GM19463 (cell line): ENCODE results near the gene FOXC2.
"Not testable (repeated sequence)": the region's sequence is repeated elsewhere in the genome, so short reads cannot be mapped to it uniquely, and the experiment has no call there.

Source experiments
- ATAC-seq: cut with Tn5 transposase; IDR thresholded peaks from one replicate; pipeline ENCODE4 v1.9.1; 2021; ENCODE audit warnings: mild to moderate bottlenecking, moderate library complexity; ENCODE audit not compliant: unreplicated experiment

Gene FOXC2

DNA sequence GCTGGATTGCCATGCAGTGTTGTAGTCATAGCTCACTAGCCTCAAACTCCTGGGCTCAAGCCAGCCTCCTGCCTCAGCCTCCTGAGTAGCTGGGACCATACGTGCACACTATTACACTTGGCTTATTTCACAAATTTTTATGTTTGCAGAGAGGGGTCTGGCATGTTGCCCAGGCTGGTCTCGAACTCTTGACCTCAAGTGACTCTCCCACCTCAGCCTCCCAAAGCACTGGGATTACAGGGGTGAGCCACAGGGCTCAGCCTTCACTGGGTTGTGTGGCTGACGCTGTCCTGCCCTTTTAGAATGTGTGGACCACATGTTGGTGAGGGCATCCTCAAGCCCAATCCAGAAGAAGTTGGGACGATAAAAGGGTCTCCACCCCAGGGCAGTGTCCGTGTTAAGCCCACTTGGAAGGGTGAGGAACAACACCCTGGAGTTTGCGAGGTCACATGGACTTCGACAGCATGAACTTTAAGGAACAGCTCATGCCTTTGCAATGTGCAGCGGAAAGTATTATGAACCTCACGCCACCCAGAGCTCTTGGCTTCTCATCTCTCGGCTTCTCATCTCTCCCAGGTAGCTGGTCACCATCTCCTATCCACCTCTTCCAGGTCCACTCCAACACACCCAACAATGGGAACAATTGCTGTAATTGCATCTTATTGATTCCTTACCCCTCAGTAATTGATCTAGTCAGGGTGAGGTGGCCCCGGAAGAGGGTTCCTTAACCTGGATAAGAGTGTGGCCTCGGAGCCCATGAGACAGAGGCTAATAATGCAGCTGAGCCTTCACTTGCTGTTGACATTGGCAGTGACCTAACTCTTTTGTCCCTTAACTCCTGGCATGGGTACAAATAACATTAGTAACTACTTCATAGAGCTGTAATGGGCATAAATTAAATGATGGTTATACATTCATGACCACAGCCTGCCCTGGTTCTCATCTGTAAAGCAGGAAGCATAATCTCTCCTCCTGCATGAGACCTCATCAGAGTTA, 18.4 kb downstream of the FOXC2 start:
- ATAC-seq: no peak

DNA sequence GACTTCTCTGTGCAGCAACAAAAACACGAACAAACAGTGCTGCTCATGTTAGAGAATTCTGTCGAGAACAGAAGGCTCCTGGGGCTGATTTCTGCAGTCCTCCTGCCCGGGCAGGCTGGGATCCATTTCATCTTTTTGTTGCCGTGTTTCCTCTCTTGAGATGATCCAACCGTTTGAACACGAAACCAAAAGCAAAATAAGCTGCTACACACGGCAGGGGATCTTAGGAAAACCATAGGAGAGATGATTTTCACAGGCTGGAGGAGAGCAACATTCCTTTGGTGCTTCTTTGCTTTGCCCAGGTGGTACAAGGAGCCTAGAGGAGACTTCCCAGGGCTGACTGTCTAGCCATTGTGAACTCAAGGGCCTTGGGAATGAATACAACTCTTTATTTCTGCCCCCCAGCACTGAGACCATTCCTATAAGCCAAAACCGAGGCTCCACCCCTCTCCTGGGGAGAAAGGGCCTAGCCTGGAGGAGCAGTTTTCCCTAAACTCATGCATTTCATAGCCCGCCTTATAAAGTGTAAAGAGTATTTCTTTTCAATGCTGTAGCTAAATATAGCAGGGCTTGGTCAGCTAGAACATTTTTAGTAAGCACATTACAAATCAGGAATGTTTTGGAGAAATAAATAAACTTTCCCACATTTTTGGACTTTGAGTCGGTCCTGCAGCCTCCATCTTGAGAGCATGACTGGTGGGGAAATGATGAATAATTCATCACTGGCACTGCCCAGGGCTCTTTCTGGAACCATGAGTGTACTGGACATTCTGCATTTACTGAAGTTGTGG, 19.4 kb downstream of the FOXC2 start:
- ATAC-seq: no peak

DNA sequence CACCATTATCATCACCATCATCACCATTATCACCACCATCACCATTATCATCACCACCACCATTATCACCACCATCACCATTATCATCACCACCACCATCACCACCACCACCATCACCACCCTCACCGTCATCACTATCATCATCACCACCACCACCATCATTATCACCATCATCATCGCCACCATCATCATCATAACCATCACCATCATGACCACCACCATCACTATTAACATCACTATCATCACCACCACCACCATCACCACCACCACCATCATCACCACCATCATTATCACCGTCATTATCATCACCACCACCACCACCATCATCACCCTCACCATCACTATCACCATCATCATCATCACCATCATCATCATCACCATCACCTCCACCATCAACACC, 20.9 kb downstream of the FOXC2 start:
- no peak for ATAC-seq

DNA sequence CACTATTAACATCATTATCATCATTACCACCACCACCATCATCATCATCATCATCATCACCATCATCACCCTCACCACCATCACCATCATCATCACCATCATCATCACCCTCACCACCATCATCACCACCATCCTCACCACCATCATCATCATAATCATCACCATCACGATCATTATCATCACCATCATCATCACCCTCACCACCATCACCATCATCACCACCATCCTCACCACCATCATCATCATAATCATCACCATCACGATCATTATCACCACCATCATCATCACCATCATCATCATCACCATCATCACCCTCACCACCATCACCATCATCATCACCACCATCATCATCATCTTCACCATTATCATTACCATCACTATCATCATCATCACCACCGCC, 21.3 kb downstream of the FOXC2 start:
- ATAC-seq: not testable (repeated sequence)

DNA sequence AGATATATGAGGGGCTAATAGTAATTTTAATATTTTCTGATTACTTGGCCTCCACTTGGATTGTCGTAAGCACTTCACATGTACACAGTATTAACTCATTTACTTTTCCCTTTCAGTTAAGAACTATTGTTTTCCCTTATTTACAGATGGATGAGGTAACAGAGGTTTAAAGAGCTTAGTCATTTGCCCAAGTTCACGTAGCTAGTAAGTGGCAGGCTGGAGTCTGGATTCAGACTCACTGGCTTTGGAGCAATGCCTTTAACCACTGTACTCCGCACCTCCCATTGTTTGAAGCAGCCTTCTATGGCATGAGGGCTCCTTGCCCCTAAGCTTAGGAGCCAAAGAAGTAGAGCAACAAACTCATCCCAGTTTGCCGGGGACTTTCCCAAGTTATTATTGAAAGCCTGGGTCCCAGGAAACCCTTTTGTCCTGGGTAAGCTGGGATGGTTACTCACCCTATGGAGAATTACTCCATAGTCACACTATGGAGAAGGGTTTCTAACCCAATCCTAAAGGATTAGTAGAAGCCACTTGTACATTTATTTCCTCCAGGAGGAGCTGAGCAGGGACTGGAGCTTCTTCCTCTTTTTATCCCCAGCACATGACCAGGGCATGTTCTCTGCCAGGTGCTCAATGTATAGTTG, 24.0 kb downstream of the FOXC2 start:
- ATAC-seq: no peak

DNA sequence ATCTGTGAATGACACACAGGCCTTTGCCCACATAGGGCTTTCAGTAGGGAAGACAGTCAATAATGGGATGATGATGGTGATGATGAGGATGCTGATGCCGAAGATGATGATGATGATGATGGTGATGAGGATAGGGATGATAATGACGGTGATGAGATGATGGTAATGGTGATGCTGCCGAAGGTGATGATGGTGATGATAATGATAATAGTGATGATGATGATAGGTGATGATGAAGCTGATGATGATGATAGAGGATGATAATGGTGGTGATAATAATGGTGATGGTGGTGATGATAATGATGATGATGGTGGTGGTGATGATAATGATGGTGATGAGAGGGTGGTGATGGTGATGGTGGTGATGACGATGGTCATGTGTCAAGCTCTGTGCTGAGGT, 24.6 kb downstream of the FOXC2 start:
- ATAC-seq: no peak

DNA sequence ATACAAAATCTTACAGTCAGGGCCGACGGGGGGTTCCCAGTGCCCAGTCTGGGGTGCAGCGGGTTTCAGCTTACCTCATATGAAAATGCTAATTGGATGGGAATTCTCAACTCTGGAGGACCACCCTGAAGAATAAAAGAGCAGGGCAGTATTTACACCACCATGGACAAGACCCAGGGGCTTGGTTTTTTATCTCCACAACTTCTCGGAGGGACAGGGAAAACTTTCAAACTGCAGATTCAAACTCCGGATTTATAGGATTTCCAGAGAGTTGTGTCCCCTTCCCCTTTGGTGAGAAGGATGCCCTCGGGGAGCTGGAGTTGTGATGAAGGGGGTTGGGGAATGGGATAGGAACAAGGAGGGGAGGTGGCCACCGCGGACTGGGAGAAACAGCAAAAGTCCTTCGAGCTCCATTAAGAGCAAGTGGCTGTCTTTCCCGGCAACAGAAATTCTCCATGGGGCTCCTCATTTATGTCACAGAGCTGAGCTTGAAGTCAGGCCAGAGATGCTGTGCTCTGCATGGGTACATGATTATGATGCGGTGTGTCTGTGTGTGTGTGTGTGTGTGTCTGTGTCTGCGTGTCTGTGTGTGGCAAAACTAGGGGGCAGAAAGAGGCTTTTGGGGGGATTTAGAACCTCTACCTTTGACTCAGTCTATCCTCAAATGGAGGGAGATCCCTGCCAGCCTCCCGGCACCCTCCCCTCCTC, 27.4 kb downstream of the FOXC2 start:
- no peak for ATAC-seq

DNA sequence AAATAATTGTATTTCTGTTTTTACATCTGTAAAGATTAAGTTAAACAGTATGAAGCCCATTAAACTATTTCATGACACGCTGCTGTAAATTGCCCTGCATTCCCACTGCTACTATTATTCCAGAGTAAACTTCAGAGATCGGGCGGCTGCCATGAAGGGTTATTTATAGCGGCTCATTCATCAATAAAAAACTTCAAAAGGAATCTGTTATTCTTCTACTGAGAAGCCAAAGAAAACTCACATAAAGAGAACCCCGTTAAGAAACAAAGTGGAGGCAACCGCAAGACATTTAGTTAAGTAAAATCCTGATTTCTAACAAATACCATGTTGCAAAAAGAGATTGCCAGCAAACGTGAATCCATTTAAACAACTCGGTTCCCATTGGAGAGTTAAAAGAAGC, 28.1 kb downstream of the FOXC2 start:
- ATAC-seq: no peak

DNA sequence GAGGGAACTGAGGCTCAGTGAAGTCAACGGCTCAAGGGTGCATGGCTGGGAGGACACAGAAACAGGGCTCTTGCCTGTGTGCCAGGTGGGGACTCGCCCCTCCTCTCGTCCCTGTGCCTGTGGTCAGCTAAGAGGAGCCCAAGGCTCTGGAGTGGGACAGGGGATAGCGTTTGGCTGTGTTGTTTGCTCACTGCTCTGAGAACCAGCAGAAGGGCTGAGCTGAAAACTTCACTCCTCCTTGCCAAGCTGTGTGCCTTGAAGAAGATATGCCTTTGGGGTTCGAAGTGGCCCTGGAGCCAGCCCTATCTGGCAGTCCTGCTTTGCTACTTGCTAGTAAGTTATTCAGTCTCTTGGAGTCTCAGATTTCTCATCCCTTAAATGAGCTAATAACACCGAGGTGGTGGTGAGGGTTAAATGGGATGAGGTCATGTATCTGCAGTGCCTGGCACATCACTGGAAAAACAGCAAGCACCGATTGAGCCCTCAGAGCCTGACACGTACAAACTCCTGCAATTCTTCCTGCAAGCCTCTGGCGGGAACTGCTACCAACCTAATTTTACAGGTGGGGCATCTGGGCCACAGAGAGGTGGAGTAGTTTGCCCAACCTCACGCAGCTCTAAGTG, 29.5 kb downstream of the FOXC2 start:
- ATAC-seq: no peak

DNA sequence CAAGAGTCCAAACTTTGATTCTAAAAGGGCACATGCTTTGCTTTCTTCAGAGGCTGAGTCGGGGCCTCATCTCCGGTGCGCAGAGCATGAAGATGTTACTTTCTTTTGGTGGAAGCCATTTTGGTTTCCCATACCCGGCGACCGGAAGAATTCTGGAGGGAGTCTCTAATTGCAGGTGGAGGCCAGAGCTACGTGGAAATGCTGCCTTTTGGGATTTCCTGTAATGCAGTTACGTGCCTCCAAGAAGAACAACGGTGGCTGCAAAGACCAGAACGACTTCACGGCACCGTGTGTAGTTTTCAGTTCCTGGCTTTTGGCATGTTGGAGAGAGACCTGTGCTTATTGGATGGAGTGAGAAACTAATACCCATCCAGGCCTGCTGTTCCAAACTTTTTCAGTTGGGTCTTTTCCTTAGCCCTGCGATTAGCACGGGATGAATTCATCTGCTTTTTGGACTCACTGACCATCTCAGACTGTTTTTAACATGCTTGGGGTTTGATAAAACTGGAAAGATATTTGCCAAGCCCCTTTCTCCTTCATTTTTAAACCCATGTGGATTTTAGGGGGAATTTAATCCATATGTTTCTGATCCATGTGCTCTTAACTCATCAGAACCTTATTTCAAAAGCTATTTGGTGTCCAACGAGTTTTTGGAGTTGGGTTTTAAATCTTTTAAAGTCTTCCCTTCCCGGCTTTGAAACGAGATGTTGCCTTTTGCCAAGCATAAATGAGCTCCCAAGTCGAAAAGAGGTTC, 30.7 kb downstream of the FOXC2 start:
- no peak for ATAC-seq

DNA sequence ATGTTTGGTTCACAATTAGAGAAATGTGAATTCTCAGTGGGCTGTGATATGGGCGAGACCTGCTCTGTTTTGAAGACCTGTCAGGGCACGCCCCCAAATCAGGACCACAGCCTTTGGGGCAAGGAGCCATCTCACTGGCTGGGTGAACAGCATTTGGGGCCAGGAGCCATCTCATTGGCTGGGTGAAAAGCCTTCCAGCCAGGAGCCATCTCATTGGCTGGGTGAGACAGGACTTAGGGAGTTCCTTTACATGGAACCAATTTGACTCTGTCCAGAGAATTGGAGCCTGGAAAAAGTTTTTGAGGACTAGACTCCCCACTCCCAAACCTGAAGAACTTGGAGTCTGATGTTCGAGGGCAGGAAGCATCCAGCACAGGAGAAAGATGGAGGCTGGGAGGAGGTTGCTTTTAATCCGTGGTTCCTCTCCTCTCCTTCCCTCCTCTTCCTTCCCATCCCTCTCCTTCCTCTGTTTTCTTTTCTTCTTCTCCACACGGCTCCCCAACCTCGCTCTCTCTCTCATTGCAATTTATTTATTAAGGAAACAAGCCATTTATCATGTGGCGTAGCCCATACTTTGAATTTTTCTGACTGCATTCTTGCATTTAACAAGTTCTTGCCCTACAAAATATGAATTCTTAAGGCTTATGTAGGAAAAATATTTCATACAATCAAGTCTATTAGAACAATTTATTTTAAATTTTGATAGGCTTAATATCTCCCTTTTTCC, 31.4 kb downstream of the FOXC2 start:
- ATAC-seq: no peak

DNA sequence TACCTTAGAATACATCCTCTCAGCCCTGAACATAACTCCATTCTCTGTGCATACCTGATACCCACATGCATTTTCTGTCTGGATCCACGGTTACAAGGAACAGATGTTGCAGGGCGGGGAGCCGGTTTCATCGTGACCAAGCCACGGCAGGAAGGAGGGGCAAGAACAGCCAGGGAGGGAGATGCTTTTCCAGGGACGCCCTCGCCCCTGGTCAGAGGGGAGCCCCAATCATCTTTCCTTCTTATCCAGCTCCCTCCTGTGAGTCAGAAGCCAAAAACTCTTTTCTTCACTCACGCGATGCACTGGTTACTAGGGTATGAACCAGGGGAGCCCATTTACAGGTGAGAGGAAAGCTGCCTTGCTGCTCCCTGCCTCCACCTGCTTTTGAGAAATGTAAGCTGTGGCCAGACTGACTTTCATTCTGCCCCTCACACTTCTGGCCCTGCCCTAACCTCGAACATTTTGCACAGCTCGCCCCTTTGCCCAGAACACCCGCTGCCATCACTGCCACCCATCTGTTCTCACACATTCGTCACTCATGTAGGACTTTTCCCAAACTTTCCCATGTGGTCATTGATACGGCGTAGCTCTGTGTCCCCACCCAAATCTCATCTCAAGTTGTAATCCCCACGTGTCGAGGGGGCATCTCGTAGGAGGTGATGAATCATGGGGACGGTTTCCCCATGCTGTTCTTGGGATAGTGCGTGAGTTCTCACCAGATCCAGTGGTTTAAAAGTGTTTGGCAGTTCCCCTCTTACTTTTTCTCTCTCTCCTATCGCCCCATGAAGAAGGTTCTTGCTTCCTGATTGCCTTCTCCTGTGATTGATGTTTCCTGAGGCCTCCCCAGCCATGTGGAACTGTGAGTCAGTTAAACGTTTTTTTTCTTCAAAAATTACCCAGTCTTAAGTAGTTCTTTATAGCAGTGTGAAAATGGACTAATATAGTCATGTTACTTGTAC, 32.3 kb downstream of the FOXC2 start:
- ATAC-seq: no peak

DNA sequence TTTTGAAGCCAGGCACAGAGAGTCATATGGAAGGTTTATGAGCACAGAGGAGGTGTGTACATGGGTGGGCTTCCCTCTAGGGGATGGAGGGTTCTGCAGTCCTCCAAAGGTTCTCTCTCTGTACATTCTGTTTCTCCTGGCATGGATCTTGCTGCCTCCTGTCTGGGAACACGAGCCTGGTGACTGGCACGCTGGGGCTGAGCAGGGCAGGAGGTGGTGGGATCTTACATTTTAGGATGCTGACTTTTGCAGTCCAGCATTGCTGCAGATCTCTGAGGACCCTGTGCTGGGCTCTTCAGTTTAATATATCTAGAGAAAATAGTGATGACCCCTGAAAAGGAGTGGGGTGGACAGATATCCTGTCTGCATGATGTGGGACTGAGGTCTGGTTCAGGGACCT, 34.7 kb downstream of the FOXC2 start:
- ATAC-seq: no peak

DNA sequence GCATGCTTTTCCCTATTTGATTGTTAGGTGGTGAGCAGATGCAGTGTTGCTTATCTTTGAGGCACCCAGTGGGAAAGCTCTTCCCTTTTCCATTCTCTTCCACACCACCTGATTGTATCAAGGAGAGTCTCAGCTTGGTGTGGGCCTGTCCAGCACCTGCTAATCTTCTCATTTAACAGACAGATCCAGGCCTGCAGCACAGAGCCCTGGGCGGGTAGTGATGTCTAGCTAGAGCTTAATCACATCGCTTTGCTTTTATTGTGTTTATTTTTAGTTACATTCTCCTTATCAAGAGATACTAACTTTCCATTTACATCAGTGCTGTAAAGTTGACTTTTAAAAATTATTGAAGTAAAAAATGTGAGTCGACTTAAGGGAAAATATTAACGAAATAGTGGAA, 35.9 kb downstream of the FOXC2 start:
- ATAC-seq: no peak

DNA sequence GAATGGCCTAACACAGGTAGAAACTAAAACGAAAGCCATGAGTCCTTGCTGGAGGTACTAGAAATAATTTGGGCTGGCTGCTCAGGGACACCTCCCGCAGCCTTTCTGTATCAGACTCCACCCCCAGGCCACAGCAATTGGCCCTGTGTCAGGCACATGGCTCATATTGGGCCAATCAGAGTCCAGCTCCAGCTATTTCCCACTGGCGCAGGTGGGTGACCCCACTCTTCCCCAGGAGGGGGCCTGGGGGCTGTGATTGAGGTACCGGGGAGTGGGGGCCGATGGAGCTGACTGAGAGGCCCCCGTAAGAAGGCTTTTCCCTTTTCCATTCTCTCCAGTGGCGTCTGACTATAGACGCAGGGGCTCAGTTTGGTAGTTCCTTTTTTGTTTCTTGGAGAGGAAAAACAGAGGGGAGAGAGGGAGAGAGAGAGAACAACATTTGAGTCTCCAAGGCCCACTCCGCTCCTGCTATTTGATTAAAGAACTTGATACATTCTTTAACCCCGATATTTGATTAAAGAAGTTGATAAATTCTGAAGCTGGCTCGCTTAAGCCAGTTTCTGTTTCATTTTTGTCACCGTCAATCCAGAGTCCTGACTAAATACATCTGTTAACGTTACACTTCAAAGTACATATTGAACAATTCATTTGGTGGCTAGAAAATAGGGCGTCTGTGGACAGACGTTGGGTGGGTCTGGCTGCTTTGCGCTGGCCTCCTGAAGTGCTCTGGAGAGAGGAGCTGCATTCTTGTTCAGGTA, 38.0 kb downstream of the FOXC2 start:
- no peak for ATAC-seq

DNA sequence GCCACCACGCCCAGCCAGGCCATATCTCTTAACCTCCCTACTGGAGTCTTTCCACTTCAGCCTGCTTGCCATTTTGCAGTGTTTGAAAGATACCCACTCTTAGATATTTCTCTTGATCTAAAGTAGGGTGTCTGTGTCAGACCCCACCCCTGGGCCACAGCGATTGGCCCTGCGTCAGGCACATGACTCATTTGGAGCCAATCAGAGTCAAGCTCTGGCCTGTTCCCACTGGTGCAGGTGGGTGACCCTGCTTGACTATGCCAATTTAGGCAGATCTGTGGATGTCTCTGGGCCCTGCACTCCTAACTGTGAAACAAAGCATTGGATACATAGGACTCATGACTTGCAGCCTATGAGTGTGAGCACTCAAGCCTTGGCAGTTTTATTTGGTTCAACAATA, 39.3 kb downstream of the FOXC2 start:
- no peak for ATAC-seq

DNA sequence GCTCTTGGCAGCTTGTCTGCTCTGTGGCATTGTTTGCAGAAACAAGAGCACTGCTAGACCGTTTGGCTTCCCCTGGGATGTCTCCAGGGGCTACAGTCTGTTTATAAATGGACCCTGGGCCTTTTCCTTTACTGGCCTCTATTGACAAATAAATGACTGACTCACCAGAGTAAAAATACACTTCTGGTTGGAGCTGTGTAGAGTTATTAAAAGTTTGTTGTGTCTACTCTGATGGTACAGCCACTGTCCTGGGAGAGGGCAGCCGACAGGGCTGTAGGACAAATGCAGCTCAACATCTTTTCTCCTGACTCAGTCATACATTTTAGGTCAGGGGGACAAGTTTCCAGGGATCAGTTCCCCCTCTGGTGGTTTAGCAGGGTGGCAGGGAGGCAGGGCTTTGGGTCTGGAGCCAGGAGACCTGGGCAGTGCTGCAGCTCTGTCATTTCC, 41.7 kb downstream of the FOXC2 start:
- no peak for ATAC-seq
